Skeletal muscle tissue (tissue), 4 donors: ENCODE results near the gene SPIN1. TPM values are rescaled to one million over a fixed set of nuclear protein-coding genes. Genes with fewer than 3 reads are reported as not detected.
"Not testable (repeated sequence)": the region's sequence is repeated elsewhere in the genome, so short reads cannot be mapped to it uniquely, and the experiment has no call there.

ENCODE experiments used
- H3K27ac ChIP-seq: one replicate; pipeline ENCODE4 v1.7.0; 2013; ENCODE audit warnings: mild to moderate bottlenecking, low read depth, low read length, inconsistent platforms
- H3K27me3 ChIP-seq, 3 donors: one replicate each; pipeline ENCODE4 v1.7.0; 2013; ENCODE audit warnings: low read length in 3 of 3; ENCODE audit not compliant: control insufficient read depth in 3 of 3, insufficient read depth in 3 of 3
- H3K36me3 ChIP-seq, 3 donors: one replicate each; pipeline ENCODE4 v1.7.0; 2013; ENCODE audit warnings: low read length in 3 of 3; ENCODE audit not compliant: control insufficient read depth in 3 of 3, insufficient read depth in 3 of 3
- H3K4me1 ChIP-seq, 3 donors: one replicate each; pipeline ENCODE4 v1.7.0; 2013; ENCODE audit warnings: low read length in 3 of 3, mild to moderate bottlenecking in 3 of 3; ENCODE audit not compliant: control insufficient read depth in 3 of 3, insufficient read depth in 3 of 3
- H3K4me3 ChIP-seq, 3 donors: one replicate each; pipeline ENCODE4 v1.7.0; 2013; ENCODE audit warnings: low read length in 3 of 3
- H3K9ac ChIP-seq, 3 donors: one replicate each; pipeline ENCODE4 v1.7.0; 2013; ENCODE audit warnings: low read length in 3 of 3, mild to moderate bottlenecking in 3 of 3, moderate library complexity in 2 of 3, low read depth in 1 of 3
- H3K9me3 ChIP-seq, 3 donors: one replicate each; pipeline ENCODE4 v1.7.0; 2013; ENCODE audit warnings: low read length in 3 of 3; ENCODE audit not compliant: control insufficient read depth in 3 of 3
- total RNA-seq: library from RNA; depleted of rRNA; stranded (reverse); fragments of >200 nt; gene quantifications from one replicate; pipeline ENCODE4 v1.2.3, GENCODE V29; 2014
- donor health status: Osteomylitis.

Gene SPIN1
- total RNA-seq: 60.5 TPM

- Histone ChIP-seq H3K4me1 (peaks cover 5 to 12% (median 9%) of the 10 kb centered on the region in 3 donors), H3K27ac (peak within 1 kb of the TSS; percentile 56), H3K36me3 (no peaks in the 10 kb centered on the region), H3K27me3 (peaks cover 3 to 4% (median 4%) of the 10 kb centered on the region in 3 donors), H3K9me3 (no peaks in the 10 kb centered on the region), H3K9ac (peak within 1 kb of the TSS; percentile 55 to 70 (median 66)), H3K4me3 (peak within 1 kb of the TSS; percentile 70 to 87 (median 78))
These were observed at the start of gene SPIN1 for GRCh38 chr9:88388203-88388885. SPIN1 (plus strand) TSS chr9:88388444; CDS start chr9:88426540, 38,096 bp downstream.

GRCh38 chr9:88339317-88339716, 48.9 kb upstream of the SPIN1 start:
- Histone ChIP-seq H3K9me3 (no peaks in the 10 kb centered on the region), H3K4me3 (no peak overlapping the region), H3K27ac (no peak overlapping the region), H3K9ac (no peak overlapping the region), H3K36me3 (no peaks in the 10 kb centered on the region), H3K27me3 (no peaks in the 10 kb centered on the region), H3K4me1 (no peaks in the 10 kb centered on the region)

DNA sequence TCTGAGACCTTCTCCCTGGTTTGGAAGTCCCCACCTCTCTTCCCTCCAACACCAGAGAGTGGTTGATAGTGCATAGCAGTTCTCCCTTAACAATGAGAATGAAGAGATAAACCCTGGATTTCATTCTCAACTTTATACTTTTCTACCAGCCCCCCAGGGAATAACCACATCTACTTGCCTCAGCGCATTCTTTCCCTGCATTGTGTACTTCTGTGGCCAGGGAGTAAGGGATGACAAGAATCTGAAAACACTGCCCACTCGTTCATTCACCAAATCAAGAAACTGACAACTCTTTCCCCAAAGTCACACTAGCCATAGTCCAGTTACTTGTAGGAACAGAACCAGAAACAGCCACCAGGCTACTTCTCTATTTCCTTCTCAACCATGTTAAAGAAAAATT, 46.0 kb upstream of the SPIN1 start:
- no peaks in the 10 kb centered on the region for H3K9me3 ChIP-seq
- no peak overlapping the region for H3K27ac ChIP-seq
- no peaks in the 10 kb centered on the region for H3K36me3 ChIP-seq
- no peak overlapping the region for H3K9ac ChIP-seq
- H3K27me3 ChIP-seq: no peaks in the 10 kb centered on the region
- H3K4me1 ChIP-seq: no peaks in the 10 kb centered on the region
- H3K4me3 ChIP-seq: no peak overlapping the region

GRCh38 chr9:88344013-88344412, 44.2 kb upstream of the SPIN1 start:
- Histone ChIP-seq H3K27me3 (no peaks in the 10 kb centered on the region), H3K4me3 (no peak overlapping the region), H3K36me3 (no peaks in the 10 kb centered on the region), H3K9me3 (no peaks in the 10 kb centered on the region), H3K4me1 (no peaks in the 10 kb centered on the region), H3K9ac (no peak overlapping the region), H3K27ac (no peak overlapping the region)

DNA sequence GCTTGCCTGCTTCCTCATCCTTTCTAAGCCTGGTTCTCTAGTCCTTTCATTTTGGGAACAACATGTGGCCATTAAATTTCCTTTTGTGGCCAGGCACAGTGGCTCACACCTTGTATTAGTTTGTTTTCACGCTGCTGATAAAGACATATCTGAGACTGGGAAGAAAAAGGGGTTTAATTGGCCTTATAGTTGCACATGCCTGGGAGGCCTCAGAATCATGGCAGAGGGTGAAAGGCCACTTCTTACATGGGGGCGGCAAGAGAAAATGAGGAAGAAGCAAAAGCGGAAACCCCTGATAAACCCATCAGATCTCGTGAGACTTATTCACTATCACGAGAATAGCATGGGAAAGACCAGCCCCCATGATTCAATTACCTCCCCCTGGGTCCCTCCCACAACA, 37.9 kb upstream of the SPIN1 start:
- not testable (repeated sequence) for H3K27me3 ChIP-seq, H3K4me1 ChIP-seq, H3K9me3 ChIP-seq, H3K36me3 ChIP-seq, H3K4me3 ChIP-seq, H3K9ac ChIP-seq, H3K27ac ChIP-seq

GRCh38 chr9:88355166-88355565, 33.1 kb upstream of the SPIN1 start:
- H3K27ac ChIP-seq: no peak overlapping the region
- no peaks in the 10 kb centered on the region for H3K4me1 ChIP-seq
- no peaks in the 10 kb centered on the region for H3K36me3 ChIP-seq
- H3K9me3 ChIP-seq: peaks cover 0 to 5% (median 2%) of the 10 kb centered on the region in 3 donors
- H3K27me3 ChIP-seq: no peaks in the 10 kb centered on the region
- H3K4me3 ChIP-seq: no peak overlapping the region
- no peak overlapping the region for H3K9ac ChIP-seq

GRCh38 chr9:88357250-88357649, 31.0 kb upstream of the SPIN1 start:
- H3K4me3 ChIP-seq, H3K9ac ChIP-seq, H3K4me1 ChIP-seq, H3K27ac ChIP-seq, H3K36me3 ChIP-seq, H3K27me3 ChIP-seq, H3K9me3 ChIP-seq: not testable (repeated sequence)

- Histone ChIP-seq H3K9me3 (peaks cover 0 to 5% (median 2%) of the 10 kb centered on the region in 3 donors), H3K36me3 (no peaks in the 10 kb centered on the region), H3K4me1 (no peaks in the 10 kb centered on the region)
These were observed 29.5 kb upstream of the SPIN1 start for GRCh38 chr9:88358723-88359122.

DNA sequence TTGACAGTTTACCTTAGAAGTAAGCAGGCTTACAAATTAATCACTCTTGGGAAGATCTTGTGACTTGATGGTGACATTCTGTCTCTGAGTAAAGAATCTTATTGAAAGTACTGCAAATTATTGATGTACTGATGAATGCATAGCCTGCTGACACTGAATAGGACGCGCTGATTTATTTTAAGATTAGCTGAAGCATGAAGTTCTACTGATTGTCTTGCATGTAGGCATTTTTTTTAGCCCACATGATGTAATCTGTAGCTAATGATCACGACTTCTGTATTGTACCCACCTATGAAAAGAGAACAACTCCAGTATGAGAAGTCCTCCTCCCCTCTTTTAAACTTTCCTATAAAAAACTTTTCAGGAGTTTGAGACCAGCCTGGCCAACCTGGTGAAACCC, 28.3 kb upstream of the SPIN1 start:
- Histone ChIP-seq H3K4me3 (no peak overlapping the region), H3K9ac (no peak overlapping the region), H3K36me3 (no peaks in the 10 kb centered on the region), H3K27ac (no peak overlapping the region), H3K9me3 (no peaks in the 10 kb centered on the region), H3K4me1 (no peaks in the 10 kb centered on the region), H3K27me3 (no peaks in the 10 kb centered on the region)

More at GRCh38 chr9:88358723-88359122, 29.5 kb upstream of the SPIN1 start:
- no peaks in the 10 kb centered on the region for H3K27me3 ChIP-seq
- H3K27ac ChIP-seq: no peak overlapping the region
- H3K9ac ChIP-seq: no peak overlapping the region
- no peak overlapping the region for H3K4me3 ChIP-seq

DNA sequence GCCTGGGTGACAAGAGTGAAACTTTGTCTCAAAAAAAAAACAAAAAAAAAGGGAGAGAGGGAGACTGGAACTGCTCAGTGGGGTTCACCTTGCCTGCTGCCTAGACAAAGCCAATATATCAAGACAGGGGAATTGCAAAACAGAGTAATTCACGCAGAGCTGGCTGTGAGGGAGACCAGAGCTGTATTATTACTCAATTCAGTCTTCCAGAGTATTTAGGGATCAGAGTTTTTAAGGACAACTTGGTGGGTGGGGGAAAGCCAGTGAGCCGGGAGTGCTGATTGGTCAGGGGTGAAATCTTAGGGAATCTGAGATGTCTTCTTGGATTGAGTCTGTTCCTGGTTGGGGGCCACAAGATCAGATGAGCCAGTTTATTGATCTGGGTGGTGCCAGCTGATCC, 25.6 kb upstream of the SPIN1 start:
- Histone ChIP-seq H3K27ac (no peak overlapping the region), H3K36me3 (no peaks in the 10 kb centered on the region), H3K4me1 (no peaks in the 10 kb centered on the region), H3K4me3 (no peak overlapping the region), H3K9ac (no peak overlapping the region), H3K27me3 (no peaks in the 10 kb centered on the region), H3K9me3 (no peaks in the 10 kb centered on the region)
